Neuronal stem cell (in vitro differentiated cells): ENCODE measurements around the gene SLC5A1.
A peak's percentile ranks its signal among the peaks of the same experiment; 100 is the strongest.

Source experiments
- DNase-seq: peaks from one replicate; pipeline ENCODE4 v3.0.0-alpha.2; 2013; ENCODE audit warnings: low spot score
- H2AFZ ChIP-seq: one replicate; pipeline ENCODE4 v1.6.1; 2013; ENCODE audit warnings: mild to moderate bottlenecking, low read length, inconsistent platforms
- H2AK5ac ChIP-seq: 2 replicates; pipeline ENCODE4 v1.6.1; 2013; ENCODE audit warnings: low read depth, mild to moderate bottlenecking, inconsistent platforms, low read length, moderate library complexity, mixed read lengths
- H2BK120ac ChIP-seq: 2 replicates; pipeline ENCODE4 v1.6.1; 2013; ENCODE audit warnings: low read depth, mild to moderate bottlenecking, inconsistent platforms, low read length, moderate library complexity, mixed read lengths
- H2BK12ac ChIP-seq: one replicate; pipeline ENCODE4 v1.6.1; 2013; ENCODE audit warnings: low read length, inconsistent platforms
- H2BK15ac ChIP-seq: 2 replicates; pipeline ENCODE4 v1.6.1; 2013; ENCODE audit warnings: mild to moderate bottlenecking, low read length, inconsistent platforms, mixed read lengths
- H2BK5ac ChIP-seq: one replicate; pipeline ENCODE4 v1.6.1; 2013; ENCODE audit warnings: inconsistent platforms, mild to moderate bottlenecking, low read length, moderate library complexity
- H3K14ac ChIP-seq: one replicate; pipeline ENCODE4 v1.6.1; 2013; ENCODE audit warnings: low read length, inconsistent platforms
- H3K18ac ChIP-seq: 2 replicates; pipeline ENCODE4 v1.6.1; 2013; ENCODE audit warnings: low read length, inconsistent platforms
- H3K23ac ChIP-seq: 2 replicates; pipeline ENCODE4 v1.6.1; 2013; ENCODE audit warnings: low read depth, mild to moderate bottlenecking, mixed read lengths, low read length, inconsistent platforms; ENCODE audit not compliant: poor library complexity
- H3K27ac ChIP-seq: replicated peaks from 3 replicates; pipeline ENCODE4 v1.5.1; 2013; ENCODE audit warnings: low read length, inconsistent platforms
- H3K27me3 ChIP-seq, 3 experiments: 2 replicates each; pipeline ENCODE4 v1.6.1; 2013; ENCODE audit warnings: low read length in 3 of 3, mild to moderate bottlenecking in 2 of 3, inconsistent platforms in 1 of 3, low read depth in 1 of 3, mixed read lengths in 1 of 3, moderate library complexity in 1 of 3; ENCODE audit not compliant: control insufficient read depth in 3 of 3, insufficient read depth in 3 of 3
- H3K36me3 ChIP-seq, 2 donors: replicated peaks in 1 of 2; 2 replicates each; pipeline ENCODE4 v1.6.1; 2013; ENCODE audit warnings: low read length in 2 of 2; ENCODE audit not compliant: control insufficient read depth in 2 of 2, insufficient read depth in 2 of 2
- H3K4ac ChIP-seq: 2 replicates; pipeline ENCODE4 v1.6.1; 2013; ENCODE audit warnings: inconsistent platforms, mild to moderate bottlenecking, low read length, moderate library complexity
- H3K4me1 ChIP-seq, 2 donors: 1 replicate in 1 of 2; 2 replicates in 1 of 2; pipeline ENCODE4 v1.6.1; 2013; ENCODE audit warnings: low read length in 2 of 2, low read depth in 1 of 2; ENCODE audit not compliant: control insufficient read depth in 2 of 2, insufficient read depth in 1 of 2
- H3K4me2 ChIP-seq: one replicate; pipeline ENCODE4 v1.6.1; 2013; ENCODE audit warnings: mild to moderate bottlenecking, low read length, inconsistent platforms; ENCODE audit not compliant: insufficient read depth, poor library complexity, severe bottlenecking
- H3K4me3 ChIP-seq, 2 donors: 2 replicates each; pipeline ENCODE4 v1.5.1; 2013; ENCODE audit warnings: low read length in 2 of 2, mild to moderate bottlenecking in 2 of 2, inconsistent platforms in 1 of 2, moderate library complexity in 1 of 2
- H3K79me1 ChIP-seq: one replicate; pipeline ENCODE4 v1.6.1; 2013; ENCODE audit warnings: low read depth, mild to moderate bottlenecking, inconsistent platforms, low read length, moderate library complexity
- H3K9ac ChIP-seq: one replicate; pipeline ENCODE4 v1.6.1; 2013; ENCODE audit warnings: mild to moderate bottlenecking, low read depth, low read length, inconsistent platforms; ENCODE audit not compliant: poor library complexity
- H3K9me3 ChIP-seq, 2 donors: replicated peaks in 1 of 2; 2 replicates each; pipeline versions ENCODE3 to v1.6.1; 2013; ENCODE audit warnings: low read length in 2 of 2, mild to moderate bottlenecking in 2 of 2, inconsistent platforms in 1 of 2, low read depth in 1 of 2, mixed read lengths in 1 of 2, moderate library complexity in 1 of 2; ENCODE audit not compliant: control insufficient read depth in 2 of 2, insufficient read depth in 1 of 2
- H4K8ac ChIP-seq: one replicate; pipeline ENCODE4 v1.6.1; 2013; ENCODE audit warnings: low read depth, mild to moderate bottlenecking, inconsistent platforms, low read length, moderate library complexity
- H4K91ac ChIP-seq: one replicate; pipeline ENCODE4 v1.6.1; 2013; ENCODE audit warnings: low read length, low read depth, mild to moderate bottlenecking, inconsistent platforms; ENCODE audit not compliant: poor library complexity
- whole genome bisulfite sequencing, 2 donors: extraction: QIAGEN DNeasy Blood & Tissue Kit; methylation state at CpG; one replicate each; pipeline ENCODE4 v1.1.7; 2013; ENCODE audit warnings: missing lambda C conversion rate in 2 of 2, mixed read lengths in 1 of 2; ENCODE audit not compliant: insufficient read length in 2 of 2, insufficient replicate concordance in 1 of 2; ENCODE audit errors: extremely low coverage in 2 of 2; 5-methylcytosine and 5-hydroxymethylcytosine counted together

The SLC5A1 gene

DNA sequence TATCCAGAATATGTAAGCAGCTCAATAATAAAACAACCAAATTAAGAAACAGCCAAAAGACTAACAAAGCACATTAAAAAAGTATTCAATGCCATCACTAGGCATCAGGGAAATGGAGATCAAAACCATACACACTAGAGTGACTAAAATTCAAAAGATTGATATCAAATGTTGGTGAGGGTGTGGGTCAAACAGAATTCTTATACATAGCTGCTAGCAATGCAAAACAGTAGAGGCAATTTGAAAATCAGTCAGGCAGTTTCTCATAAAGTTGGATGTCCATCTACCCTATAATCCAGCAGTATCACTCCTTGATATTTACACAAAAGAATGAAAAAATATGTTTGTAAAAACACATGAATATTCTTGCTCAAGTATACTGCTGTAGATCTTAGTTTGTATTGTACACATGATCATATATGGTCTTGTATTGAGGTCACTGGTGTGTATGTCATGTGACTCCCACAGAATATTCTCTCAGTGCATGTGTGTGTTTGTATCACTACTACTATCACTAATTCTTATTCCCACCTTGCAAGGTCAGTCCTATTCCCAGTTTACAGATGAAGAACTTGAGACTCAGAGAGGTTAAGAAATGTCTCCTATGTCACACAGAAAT, 54.9 kb downstream of the SLC5A1 start:
- Histone ChIP-seq H3K4me2 (no peak overlapping the region), H3K79me1 (no peaks in the 10 kb centered on the region), H2BK120ac (no peak overlapping the region), H4K91ac (no peak overlapping the region), H2BK15ac (no peak overlapping the region), H2BK12ac (no peak overlapping the region), H3K4me3 (no peak overlapping the region), H3K18ac (no peak overlapping the region), H3K14ac (no peak overlapping the region), H2AFZ (no peak overlapping the region), H3K27ac (no peak overlapping the region), H3K9ac (no peak overlapping the region), H3K36me3 (no peaks in the 10 kb centered on the region), H4K8ac (no peak overlapping the region), H3K9me3 (no peaks in the 10 kb centered on the region), H2AK5ac (no peak overlapping the region), H3K23ac (no peak overlapping the region), H3K4me1 (no peaks in the 10 kb centered on the region), H2BK5ac (no peak overlapping the region), H3K27me3 (no peaks in the 10 kb centered on the region), H3K4ac (no peak overlapping the region)
- DNase-seq: no peak

- Histone ChIP-seq H2AK5ac (no peak overlapping the region), H3K4me1 (no peaks in the 10 kb centered on the region), H3K27ac (no peak overlapping the region), H3K27me3 (no peaks in the 10 kb centered on the region), H3K4me3 (no peak overlapping the region), H3K9ac (no peak overlapping the region), H3K9me3 (no peaks in the 10 kb centered on the region), H3K79me1 (no peaks in the 10 kb centered on the region), H2AFZ (no peak overlapping the region), H3K36me3 (no peaks in the 10 kb centered on the region), H2BK5ac (no peak overlapping the region), H3K18ac (no peak overlapping the region), H3K4ac (no peak overlapping the region), H3K4me2 (no peak overlapping the region), H4K8ac (no peak overlapping the region), H4K91ac (no peak overlapping the region), H3K23ac (no peak overlapping the region), H2BK12ac (no peak overlapping the region), H2BK120ac (no peak overlapping the region), H2BK15ac (no peak overlapping the region), H3K14ac (no peak overlapping the region)
- no peak for DNase-seq
- WGBS, 2 donors: no CpG with 5 or more reads among the region's 1 CpG
Observed at GRCh38 chr22:32100711-32101110, 57.6 kb downstream of the SLC5A1 start.

- Histone ChIP-seq H3K23ac (no peak overlapping the region), H3K27ac (no peak overlapping the region), H3K14ac (no peak overlapping the region), H2AFZ (no peak overlapping the region), H2AK5ac (no peak overlapping the region), H3K79me1 (no peaks in the 10 kb centered on the region), H3K36me3 (no peaks in the 10 kb centered on the region), H4K8ac (no peak overlapping the region), H3K9ac (no peak overlapping the region), H3K4me3 (no peak overlapping the region), H4K91ac (no peak overlapping the region), H2BK15ac (no peak overlapping the region), H2BK120ac (no peak overlapping the region), H3K4me2 (no peak overlapping the region), H3K4me1 (no peaks in the 10 kb centered on the region), H3K9me3 (no peaks in the 10 kb centered on the region), H3K18ac (no peak overlapping the region), H2BK5ac (no peak overlapping the region), H3K27me3 (no peaks in the 10 kb centered on the region), H2BK12ac (no peak overlapping the region), H3K4ac (no peak overlapping the region)
- no CpG with 5 or more reads among the region's 2 CpGs for WGBS, 2 donors
- no peak for DNase-seq
Observed at GRCh38 chr22:32103658-32104315, 60.7 kb downstream of the SLC5A1 start.

GRCh38 chr22:32106930-32107329, 63.9 kb downstream of the SLC5A1 start:
- Histone ChIP-seq H4K8ac (no peak overlapping the region), H3K4me2 (no peak overlapping the region), H3K27ac (no peak overlapping the region), H3K4me1 (no peaks in the 10 kb centered on the region), H3K9ac (no peak overlapping the region), H2BK120ac (no peak overlapping the region), H3K4me3 (no peak overlapping the region), H2AK5ac (no peak overlapping the region), H4K91ac (no peak overlapping the region), H2BK12ac (no peak overlapping the region), H3K27me3 (peaks cover 0 to 6% (median 2%) of the 10 kb centered on the region in 3 experiments), H3K79me1 (no peaks in the 10 kb centered on the region), H3K36me3 (no peaks in the 10 kb centered on the region), H3K23ac (no peak overlapping the region), H3K4ac (no peak overlapping the region), H3K14ac (no peak overlapping the region), H3K18ac (no peak overlapping the region), H2AFZ (no peak overlapping the region), H3K9me3 (no peaks in the 10 kb centered on the region), H2BK15ac (no peak overlapping the region), H2BK5ac (no peak overlapping the region)
- WGBS, 2 donors: no CpG with 5 or more reads among the region's 1 CpG
- peak; percentile 36 for DNase-seq
